Lower leg skin (tissue), 3 donors: Measurements from ENCODE around the gene ZNF133.
"Not testable (repeated sequence)": the region's sequence is repeated elsewhere in the genome, so short reads cannot be mapped to it uniquely, and the experiment has no call there.

Source experiments
- CTCF ChIP-seq, 3 donors: fragments of 450-650 bp; IDR thresholded peaks; one replicate each; pipeline ENCODE4 v1.5.1; 2016; ENCODE audit warnings: antibody characterized with exemption in 3 of 3, mild to moderate bottlenecking in 3 of 3, moderate library complexity in 2 of 3
- POLR2A ChIP-seq, 2 donors: fragments of 450-650 bp; IDR thresholded peaks; one replicate each; pipeline ENCODE4 v1.6.1; 2016 to 2017; ENCODE audit warnings: antibody characterized with exemption in 2 of 2, mild to moderate bottlenecking in 1 of 2, moderate library complexity in 1 of 2

DNA sequence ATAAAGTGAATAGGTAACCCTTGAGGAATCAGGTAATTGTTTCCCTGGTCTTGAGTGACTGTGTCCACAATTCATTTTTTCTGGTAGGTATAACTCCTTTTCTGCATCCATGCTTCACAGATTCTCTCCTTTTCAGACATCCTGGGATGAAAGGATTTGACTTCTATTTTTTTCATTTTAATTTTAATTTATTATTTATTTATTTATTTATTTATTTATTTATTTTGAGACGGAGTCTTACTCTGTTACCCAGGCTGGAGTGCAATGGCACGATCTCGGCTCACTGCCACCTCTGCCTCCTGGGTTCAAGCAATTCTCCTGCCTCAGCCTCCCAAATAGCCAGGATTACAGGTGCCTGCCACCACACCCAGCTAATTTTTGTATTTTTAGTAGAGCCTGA, 61.4 kb downstream of the ZNF133 start:
- not testable (repeated sequence) for TF ChIP-seq CTCF, POLR2A (IDR thresholded peaks at IDR 0.05)
